HG02588 (cell line): ENCODE results near the gene IQCF2.
"Not testable (repeated sequence)": the region's sequence is repeated elsewhere in the genome, so short reads cannot be mapped to it uniquely, and the experiment has no call there.

Experiments used
- ATAC-seq: cut with Tn5 transposase; IDR thresholded peaks from one replicate; pipeline ENCODE4 v1.9.1; 2021; ENCODE audit warnings: mild to moderate bottlenecking, moderate library complexity; ENCODE audit not compliant: unreplicated experiment

Gene IQCF2

DNA sequence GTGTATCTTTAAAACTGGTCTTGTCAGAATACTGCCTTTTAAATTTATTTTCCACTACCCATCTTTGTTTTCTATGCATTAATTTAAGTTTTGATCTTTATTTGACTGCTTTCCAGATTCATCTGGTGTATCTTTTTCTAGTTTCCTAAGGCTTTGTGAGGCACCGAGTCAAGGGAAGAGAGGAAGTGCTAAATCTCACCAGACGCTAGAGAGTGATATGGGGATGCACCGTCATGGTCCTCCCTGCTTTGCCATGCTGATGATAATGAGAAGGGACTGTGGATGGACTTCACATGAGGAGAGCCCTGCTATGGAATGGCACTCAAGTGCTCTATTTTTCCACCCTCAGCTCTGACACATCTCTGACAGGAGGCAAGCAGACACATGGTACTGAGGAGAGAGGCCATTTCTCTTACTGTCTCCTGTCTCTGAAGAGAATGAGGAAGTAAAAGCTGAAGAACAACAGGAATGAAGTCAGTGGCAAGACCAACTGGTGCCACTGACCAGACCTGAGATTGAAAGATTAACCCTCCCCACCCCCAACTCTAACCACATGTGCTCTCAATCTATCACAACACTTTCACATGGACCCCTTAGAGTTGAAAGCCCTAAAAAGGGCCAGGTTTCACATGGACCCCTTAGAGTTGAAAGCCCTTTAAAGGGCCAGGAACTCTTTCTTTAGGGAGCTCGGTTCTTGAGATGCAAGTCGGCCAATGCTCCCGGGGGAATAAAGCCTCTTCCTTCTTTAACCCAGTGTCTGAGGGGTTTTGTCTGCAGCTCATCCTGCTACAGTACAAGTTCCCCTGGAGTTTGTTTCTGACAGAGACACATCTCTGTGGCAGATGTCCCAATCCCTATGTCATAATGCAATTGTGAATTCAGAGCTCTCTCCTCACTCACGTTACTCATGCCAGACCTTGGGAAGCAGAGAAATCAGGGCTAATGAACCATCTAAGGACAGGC lies at the start of gene IQCF2:
Gene IQCF2 (plus strand): TSS at position 913 of the 963 bp plus-strand sequence. CDS start 52 bp downstream, outside the sequence.
- ATAC-seq, result no peak

DNA sequence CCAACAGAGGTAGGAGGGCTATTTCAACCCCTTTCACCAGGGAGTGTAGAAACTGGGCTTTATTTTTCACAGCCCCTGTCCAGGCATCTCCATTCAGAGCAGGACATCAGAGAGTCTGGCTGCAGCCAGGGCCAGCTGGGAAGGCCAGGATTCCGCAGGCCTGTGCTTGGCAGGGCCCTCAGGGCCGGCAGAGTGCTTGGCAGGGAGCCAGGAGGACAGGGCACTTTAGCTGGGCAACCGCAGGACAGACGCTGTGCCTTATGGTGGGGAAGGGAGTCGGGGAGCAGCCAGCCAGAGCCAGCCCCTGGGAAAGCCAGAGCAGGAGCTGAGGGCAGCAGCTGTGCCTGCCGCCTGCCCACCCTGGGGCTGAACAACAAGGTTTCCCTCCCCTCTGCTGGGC lies 47.9 kb upstream of the IQCF2 start:
- no peak for ATAC-seq

DNA sequence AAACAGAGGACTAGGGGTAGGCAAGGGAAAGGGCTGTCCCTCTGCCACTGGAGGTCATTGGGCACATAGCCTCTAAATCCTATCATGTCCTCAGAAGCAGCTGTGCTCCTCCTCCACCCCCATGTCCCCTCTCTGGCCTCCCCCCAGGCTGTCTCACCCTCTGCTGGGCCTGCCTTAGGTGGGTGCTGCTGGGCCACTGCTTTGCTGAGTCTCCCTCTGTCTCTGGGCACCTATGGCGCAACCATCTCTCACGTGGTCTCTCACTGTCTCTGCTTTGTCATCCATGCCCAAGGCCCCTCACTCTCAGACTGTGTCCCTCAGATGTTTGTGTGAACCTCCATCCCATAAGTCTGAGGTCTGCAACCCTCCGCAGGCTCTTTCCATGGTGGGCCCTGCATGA lies 47.4 kb upstream of the IQCF2 start:
- ATAC-seq, result no peak

DNA sequence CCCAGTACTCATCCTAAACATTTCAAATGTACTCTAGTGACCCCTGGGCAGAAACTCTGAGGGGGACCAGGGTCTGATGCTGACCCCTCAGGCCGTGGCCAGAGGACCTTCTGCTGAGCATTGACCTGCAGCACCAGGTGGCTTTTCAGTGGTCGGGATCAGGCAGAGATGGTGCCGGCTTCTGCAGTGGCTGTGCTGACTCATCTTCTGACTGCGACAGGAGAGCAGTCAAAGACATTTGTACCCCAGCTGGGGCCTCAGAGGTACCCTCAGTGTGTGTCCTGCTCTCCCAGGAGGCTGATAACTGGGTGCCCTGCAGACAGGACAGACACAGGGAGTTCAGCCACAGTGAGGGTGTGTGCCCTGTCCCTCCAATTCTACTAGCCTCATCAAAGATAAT lies 45.8 kb upstream of the IQCF2 start:
- ATAC-seq, result no peak

DNA sequence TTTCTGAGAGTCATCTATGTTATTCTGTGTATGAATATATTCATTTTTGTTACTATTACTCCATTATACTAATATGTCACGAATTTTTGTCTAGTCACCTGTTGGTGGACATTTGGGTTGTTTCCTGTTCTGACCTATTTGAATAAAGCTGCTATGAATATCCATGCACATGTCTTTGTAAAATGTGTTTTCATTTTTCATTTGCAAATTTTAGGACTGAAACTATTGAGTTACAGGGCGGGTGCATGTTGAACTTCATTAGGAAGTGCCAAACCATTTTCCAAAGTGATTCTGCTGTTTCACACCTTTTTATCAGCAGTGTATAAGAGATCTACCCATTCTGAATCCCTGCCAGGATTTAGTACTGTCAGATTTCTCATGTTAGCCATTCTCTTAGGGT lies 44.7 kb upstream of the IQCF2 start:
- ATAC-seq, result no peak

DNA sequence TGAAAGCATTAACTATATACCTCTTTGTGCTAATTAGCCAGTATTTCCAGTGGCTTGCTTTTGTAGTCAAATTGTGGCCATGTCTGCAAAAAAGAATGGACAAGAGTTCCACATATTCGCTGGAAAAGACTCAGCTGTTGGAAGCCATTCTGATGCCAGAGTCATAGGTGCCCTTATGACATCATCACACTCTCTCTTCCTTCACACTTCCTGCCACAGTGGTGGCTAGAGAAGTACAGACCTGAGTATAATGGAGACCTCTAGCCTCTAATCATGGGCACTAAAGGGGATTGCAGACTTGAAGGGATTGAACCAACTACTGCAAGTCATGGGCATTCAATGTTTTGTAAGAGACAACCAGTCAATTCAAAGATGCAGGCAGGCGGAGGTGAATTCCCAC lies 44.0 kb upstream of the IQCF2 start:
- no peak for ATAC-seq

DNA sequence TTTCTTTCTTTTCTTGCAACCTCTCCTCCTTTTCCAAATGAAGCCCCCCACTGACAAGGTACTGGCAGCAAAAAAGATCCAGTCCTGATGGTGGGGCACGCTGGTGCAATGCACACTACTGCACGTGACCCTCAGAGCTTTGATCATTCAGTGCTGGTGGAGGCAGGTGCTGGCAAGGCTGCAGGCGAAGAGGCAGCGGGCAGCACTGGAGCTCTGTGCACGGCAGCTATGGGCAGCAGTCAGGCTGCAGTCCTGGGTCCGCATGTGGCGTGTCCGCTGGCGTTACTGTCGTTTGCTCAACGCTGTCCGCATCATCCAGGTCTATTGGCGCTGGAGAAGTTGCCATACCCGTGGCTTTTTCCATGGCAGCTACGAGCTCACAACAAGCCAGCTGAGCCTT lies 42.3 kb upstream of the IQCF2 start:
- ATAC-seq, result no peak

DNA sequence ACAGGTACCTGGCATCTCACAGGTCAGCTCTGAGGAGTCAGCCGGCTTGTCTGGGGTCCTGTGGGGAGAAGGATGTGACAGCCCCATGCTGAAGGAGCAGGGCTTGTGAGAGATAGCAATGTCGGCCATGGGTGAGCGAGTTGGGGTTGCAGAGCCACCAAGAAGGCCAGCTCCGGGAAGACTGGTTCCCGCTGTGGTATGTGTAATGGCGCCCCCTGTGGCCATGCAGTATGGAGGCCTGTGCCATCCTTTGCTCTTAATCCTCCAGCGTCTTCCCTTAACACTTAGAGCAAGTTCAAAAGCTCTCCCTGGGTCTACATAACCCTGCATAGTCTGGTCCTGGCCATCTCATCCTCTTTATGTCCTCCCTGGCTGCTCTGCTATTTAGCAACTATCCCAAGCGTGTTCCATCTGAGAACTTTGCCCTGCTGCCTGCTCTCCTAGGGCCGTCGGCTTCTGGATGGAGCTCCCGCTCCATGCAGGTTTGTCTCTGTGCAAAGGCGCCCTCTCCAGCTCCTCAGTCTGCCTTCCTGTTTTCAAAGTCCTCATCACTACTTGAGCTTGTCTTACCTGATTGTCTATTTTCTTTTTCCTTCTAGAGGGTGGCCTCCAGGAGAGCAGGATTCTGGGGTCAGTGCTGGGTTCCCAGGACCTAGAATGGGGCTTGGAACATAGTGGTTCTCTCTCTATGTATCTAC lies 41.6 kb upstream of the IQCF2 start:
- ATAC-seq, result no peak

DNA sequence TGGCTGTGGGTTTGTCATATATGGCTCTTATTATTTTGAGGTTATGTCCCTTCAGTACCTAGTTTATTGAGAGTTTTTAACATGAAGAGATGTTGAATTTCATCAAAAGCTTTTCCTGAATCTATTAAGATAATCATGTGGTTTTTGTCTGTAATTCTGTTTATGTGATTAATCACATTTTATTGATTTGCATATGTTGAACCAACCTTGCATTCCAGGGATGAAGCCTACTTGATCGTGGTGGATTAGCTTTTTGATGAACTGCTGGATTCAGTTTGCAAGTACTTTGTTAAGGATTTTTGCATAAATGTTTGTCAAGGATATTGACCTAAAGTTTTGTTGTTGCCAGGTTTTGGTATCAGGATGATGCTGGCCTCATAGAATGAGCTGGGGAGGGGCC lies 33.1 kb upstream of the IQCF2 start:
- no peak for ATAC-seq

DNA sequence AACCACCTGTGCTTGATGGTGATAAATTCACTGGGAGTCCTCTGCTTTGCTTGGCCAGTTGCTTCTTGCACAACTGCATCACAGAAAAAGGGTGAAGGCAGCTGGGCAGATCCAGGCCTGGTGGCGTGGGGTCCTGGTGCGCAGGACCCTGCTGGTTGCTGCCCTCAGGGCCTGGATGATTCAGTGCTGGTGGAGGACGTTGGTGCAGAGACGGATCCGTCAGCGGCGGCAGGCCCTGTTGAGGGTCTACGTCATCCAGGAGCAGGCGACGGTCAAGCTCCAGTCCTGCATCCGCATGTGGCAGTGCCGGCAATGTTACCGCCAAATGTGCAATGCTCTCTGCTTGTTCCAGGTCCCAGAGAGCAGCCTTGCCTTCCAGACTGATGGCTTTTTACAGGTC lies 31.1 kb upstream of the IQCF2 start:
- no peak for ATAC-seq

DNA sequence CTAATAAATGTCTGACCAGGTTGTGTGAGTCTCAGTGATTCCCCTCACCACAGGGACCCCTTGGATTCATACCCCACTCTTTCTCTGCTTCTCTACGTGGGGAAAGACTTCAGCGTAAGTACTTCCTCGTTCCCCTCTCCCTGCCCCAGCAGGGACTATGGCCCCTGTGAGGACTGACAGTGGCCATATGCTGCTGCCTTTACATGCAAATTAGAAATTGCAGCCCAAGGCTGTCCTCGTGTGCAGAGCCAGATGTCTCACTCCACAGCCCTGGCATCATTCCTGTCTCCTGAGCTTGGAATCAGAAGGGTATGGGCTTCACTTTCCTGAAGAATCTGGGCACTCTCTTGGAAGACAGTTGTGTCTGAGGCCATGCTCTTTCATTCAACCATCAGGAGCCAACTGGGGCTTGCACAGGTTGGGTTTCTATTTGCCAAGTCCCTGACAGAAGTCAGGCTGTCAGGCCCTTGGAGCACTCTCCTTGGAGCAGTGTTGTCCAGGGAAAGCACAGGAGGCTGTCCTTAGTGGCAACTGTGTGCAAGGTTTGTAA lies 30.5 kb upstream of the IQCF2 start:
- ATAC-seq, result no peak

DNA sequence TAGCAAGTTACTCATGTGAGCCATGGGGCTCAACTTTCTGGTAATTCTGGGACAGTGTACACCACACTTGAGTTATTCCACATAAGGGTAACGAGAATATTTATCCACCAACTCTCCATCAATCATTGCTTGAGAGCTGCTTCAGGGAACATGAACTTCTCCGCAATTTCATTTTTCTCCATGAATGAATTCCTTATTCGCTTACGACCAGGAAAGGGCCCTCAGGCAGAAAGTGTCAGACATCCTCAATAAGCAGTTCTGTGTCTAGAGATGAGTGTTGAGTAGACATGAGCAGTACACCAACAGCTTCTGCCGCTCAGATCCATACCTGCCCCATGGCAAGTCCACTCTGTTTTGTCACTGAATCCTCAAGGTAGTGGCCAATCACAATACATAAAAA lies 24.8 kb upstream of the IQCF2 start:
- ATAC-seq, result no peak

DNA sequence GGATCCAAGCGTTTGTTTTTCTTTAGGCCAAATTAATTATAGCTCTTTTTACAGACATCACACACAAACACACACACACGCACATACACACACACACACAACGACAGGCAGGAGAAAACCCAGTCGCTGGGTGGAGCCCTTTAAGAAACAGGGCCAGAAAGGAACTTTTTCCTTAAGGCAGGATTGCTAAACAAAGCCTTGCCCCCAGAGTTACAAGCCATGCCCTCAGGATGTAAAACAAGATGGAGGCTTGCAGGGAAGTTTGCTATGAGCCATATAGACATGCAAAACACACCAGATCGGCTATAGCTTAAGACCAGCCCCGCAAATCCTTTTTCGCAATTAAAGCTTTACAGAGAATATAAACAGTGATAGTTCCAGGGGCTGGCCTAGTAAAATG lies 16.3 kb upstream of the IQCF2 start:
- no peak for ATAC-seq

DNA sequence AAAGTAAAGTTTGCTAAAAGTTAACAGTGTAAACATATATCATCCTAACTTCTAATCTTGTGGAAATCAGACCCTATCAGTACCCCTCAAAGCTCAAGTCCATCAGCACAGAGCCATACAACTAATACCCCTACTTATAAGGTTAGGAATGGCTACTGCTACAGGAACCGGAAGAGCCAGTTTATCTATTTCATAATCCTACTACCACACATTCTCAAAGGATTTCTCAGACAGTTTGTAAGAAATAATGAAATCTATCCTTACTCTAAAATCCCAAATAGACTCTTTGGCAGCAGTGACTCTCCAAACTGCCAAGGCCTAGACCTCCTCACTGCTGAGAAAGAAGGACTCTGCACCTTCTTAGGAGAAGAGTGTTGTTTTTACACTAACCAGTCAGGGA lies 6.0 kb upstream of the IQCF2 start:
- ATAC-seq, result not testable (repeated sequence)

DNA sequence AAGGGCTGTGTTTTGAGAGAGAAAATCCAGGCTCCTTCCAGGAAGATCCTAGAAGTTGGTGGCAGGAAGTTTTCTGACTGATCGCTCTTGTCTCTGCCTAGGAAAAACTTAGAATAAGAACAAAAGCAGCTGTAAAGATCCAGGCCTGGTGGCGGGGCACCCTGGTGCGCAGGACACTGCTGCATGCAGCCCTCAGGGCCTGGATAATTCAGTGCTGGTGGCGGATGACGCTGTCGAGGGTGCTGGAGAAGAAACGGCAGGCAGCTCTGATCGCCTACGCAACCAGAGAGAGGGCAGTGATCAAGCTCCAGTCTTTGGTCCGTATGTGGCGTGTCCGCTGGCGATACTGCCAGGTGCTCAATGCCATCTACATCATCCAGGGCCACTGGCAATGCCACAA lies 1.5 kb downstream of the IQCF2 start:
- no peak for ATAC-seq

DNA sequence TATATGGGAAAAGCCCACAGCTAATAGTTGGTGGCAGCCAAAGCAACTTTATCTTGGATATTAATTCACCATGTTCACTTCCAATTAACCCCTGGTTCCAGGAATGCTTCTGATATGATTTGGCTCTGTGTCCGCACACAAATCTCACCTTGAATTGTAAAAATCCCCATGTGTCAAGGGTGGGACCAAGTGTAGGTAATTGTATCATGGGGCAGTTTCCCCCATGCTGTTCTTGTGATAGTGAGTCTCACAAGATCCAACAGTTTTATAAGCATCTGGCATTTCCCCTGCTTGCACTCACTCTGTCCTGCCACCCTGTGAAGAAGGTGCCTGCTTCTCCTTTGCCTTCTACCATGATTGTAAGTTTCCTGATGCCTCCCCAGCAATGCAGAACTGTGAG lies 7.5 kb downstream of the IQCF2 start:
- not testable (repeated sequence) for ATAC-seq

DNA sequence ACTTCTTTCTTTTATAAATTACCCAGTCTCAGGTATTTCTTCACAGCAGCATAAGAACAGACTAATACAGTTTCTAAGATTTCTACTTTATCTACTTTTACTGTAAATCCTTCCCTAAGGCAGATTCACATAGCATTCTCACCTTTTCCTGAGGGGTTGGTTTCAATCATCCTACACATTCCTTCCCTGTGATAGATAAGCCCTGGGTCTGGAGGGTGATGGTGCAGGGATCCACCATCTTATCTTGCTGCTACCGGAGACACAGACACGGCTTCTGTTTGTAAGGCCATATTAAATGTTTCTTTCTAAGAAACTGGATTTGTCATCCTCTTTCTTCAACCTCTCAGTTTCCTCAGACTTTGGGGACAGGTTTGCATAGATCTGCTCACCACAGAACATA lies 7.9 kb downstream of the IQCF2 start:
- ATAC-seq, result no peak

DNA sequence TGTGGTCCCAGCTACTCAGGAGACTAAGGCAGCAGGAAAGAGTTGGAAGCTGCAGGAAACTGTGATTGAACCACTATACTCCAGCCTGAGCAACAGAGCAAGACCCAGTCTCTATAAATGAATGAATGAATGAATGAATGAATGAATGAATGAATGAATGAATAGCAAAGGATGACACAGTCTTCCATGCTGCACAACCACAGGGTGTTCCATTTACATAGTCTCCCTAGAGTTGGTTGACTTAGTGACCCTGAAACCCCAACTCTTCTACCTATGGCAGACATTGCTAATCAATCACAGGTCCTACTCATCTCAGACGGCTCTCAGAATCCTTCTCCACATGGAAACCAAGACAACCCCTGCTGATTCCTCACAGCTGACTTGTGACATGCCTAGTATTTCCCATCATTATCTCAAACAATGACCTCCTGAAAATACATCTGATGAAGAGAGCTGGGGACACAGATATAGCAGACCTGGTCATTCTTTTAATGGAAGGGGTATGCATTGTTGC lies 11.9 kb downstream of the IQCF2 start:
- ATAC-seq, result no peak

DNA sequence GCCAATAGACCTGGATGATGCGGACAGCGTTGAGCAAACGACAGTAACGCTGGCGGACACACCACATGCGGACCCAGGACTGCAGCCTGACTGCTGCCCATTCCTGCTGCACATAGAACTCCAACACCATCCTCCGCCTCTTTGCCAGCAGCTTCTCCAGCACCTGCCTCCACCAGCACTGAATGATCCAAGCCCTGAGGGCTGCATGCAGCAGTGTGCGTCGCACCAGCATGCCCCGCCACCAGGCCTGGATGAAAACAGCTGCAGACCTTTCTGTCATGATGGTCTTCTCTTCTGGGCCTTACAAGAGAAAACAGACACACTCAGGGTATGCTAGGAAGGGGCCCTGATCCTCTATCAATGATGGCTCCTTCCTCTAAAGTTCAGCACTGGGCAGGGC lies 12.5 kb downstream of the IQCF2 start:
- no peak for ATAC-seq

DNA sequence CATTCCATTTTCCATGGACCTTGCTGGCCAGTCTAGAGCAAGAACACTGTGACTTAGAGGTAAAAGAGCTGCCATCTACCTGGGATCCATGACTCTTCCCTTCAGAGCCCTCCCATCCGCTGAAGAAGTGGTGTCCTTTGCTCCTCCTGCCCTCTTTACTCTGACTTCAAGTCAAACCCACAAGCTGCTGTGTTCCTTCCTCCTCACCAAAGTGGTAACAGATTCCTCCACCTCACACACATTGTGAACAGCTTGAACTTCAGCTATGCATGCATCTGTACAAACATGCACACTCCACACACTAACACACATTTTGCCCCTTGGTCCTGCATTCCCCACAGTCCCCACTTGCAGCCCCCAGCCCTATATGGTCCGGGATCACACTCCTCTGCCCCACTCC lies 13.0 kb downstream of the IQCF2 start:
- no peak for ATAC-seq

DNA sequence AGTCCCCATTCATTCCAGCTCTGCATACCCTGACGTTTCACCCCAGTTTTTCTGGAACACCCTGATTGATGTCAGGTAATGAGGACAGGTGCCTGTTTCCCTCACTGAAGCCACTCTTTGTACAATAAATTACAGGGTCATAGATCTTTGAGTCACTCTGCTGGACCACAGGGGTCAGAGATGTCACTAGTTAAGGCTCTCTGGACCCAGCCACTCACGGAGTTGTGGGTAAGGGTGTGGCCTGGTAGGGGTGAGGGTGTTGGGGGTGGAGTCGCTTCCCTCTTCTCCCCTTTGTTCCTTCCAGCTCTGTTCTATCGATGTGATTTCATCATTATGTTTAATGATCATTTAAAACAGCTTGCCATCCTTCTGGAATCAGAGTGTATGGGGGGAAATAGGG lies 13.5 kb downstream of the IQCF2 start:
- no peak for ATAC-seq

DNA sequence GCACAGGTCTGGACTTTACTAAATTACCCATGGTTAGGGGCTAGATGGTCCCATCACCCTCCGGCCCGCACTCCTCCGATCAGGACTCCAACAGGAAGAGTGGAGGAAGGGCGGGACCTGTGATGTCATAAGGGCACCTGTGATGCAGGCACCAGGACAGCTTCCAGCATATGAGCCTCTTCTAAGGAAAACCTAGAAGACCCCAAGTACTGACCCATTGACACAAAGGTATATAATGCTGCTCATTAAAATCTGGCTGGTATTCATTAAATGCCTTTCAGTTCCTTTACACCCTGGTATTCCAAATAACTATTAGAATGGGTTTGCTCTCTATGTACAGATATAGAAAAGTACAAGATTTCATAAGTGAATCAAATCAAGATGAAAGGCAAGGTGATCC lies 14.1 kb downstream of the IQCF2 start, which contains the start of gene IQCF5:
Gene IQCF5 (minus strand): TSS at position 101 of the 400 bp plus-strand sequence. CDS start 70 bp downstream, at position 31.
- ATAC-seq, result no peak
